Ascending aorta (tissue), 2 donors: ENCODE data around the gene FSCN2. TPM values are rescaled to one million over a fixed set of nuclear protein-coding genes. Genes with fewer than 3 reads are reported as not detected.

ENCODE experiments used
- DNase-seq, 2 donors: peaks; one replicate each; pipeline ENCODE4 v3.0.0-alpha.2; 2019; ENCODE audit warnings: low spot score in 2 of 2
- H3K27ac ChIP-seq, 2 donors: fragments of 200-600 bp; sonication (generic); one replicate each; pipeline ENCODE4 v1.5.1; 2016 to 2017; ENCODE audit warnings: mild to moderate bottlenecking in 1 of 2
- H3K27me3 ChIP-seq: fragments of 200-600 bp; sonication (generic); one replicate; pipeline ENCODE4 v1.5.1; 2017
- H3K36me3 ChIP-seq, 2 donors: fragments of 200-600 bp; sonication (generic); one replicate each; pipeline ENCODE4 v1.5.1; 2016
- H3K4me1 ChIP-seq, 2 donors: fragments of 200-600 bp; sonication (generic); one replicate each; pipeline ENCODE4 v1.5.1; 2016 to 2017; ENCODE audit warnings: mild to moderate bottlenecking in 1 of 2
- H3K4me3 ChIP-seq, 2 donors: fragments of 200-600 bp; sonication (generic); one replicate each; pipeline ENCODE4 v1.5.1; 2016 to 2017; ENCODE audit warnings: mild to moderate bottlenecking in 1 of 2
- H3K9me3 ChIP-seq, 2 donors: fragments of 200-600 bp; sonication (generic); one replicate each; pipeline ENCODE4 v1.5.1; 2016
- intact Hi-C: fragments of 100-400 bp; cut with DNase I; formaldehyde crosslinking; loops from one replicate; pipeline ENCODE4 v1.15.1; 2023
- total RNA-seq: library from RNA; depleted of rRNA; stranded (reverse); fragments of >200 nt; gene quantifications from one replicate; pipeline ENCODE4 v1.1.0, GENCODE V29; 2016
- TF ChIP-seq, protein P1 (sequence below), 3 experiments: fragments of 200-600 bp in 2 of 3; fragments of 450-650 bp in 1 of 3; sonication (generic) in 2 of 3; IDR thresholded peaks; one replicate each; pipeline ENCODE4 v1.5.1; 2016 to 2019; ENCODE audit warnings: antibody characterized with exemption in 3 of 3, mild to moderate bottlenecking in 1 of 3, moderate library complexity in 1 of 3

Gene FSCN2
- total RNA-seq, 1 donor from 2014 or later, result not detected

DNA sequence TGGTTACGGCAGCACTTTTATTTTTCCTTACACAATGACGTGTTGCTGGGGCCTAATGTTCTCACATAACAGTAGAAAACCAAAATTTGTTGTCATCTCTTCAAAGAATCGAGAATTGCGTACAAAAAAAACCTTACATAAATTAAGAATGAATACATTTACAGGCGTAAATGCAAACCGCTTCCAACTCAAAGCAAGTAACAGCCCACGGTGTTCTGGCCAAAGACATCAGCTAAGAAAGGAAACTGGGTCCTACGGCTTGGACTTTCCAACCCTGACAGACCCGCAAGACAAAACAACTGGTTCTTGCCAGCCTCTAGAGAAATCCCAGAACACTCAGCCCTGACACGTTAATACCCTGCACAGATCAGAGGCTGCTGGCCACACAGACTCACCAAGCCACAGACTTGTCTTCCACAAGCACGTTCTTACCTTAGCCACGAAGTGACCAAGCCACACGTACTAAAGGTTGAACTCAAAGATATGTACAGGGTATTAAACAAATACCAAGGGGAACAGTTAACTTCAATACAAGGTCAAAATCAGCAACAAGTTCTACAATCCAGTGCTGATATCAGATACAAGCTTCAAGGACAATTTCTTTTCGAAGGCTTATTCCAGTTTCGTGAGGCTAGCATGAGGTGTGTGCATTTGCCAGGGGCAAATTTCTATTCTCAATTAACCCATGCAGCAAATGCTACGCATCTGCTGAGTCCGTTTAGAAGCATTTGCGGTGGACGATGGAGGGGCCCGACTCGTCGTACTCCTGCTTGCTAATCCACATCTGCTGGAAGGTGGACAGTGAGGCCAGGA lies 18.0 kb upstream of the FSCN2 start:
- peak overlapping the region in 1 of 2 donors; percentile 90 for H3K27ac ChIP-seq
- peak overlapping the region; percentile 81 to 96 for H3K4me3 ChIP-seq
- no peaks in the 10 kb centered on the region for H3K27me3 ChIP-seq
- intact Hi-C loops, result loop anchor here (10.0 kb wide), 1 partner anchor 355 kb away; the partner anchor contains the start of gene P4HB
- no peak for DNase-seq
- peaks cover 0 to 3% of the 10 kb centered on the region in 2 donors for H3K4me1 ChIP-seq
- no peaks in the 10 kb centered on the region for H3K9me3 ChIP-seq
- H3K36me3 ChIP-seq, result peaks cover 40 to 46% of the 10 kb centered on the region in 2 donors
- TF ChIP-seq, protein P1, sequence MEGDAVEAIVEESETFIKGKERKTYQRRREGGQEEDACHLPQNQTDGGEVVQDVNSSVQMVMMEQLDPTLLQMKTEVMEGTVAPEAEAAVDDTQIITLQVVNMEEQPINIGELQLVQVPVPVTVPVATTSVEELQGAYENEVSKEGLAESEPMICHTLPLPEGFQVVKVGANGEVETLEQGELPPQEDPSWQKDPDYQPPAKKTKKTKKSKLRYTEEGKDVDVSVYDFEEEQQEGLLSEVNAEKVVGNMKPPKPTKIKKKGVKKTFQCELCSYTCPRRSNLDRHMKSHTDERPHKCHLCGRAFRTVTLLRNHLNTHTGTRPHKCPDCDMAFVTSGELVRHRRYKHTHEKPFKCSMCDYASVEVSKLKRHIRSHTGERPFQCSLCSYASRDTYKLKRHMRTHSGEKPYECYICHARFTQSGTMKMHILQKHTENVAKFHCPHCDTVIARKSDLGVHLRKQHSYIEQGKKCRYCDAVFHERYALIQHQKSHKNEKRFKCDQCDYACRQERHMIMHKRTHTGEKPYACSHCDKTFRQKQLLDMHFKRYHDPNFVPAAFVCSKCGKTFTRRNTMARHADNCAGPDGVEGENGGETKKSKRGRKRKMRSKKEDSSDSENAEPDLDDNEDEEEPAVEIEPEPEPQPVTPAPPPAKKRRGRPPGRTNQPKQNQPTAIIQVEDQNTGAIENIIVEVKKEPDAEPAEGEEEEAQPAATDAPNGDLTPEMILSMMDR (IDR thresholded peaks at IDR 0.05), result no peak

DNA sequence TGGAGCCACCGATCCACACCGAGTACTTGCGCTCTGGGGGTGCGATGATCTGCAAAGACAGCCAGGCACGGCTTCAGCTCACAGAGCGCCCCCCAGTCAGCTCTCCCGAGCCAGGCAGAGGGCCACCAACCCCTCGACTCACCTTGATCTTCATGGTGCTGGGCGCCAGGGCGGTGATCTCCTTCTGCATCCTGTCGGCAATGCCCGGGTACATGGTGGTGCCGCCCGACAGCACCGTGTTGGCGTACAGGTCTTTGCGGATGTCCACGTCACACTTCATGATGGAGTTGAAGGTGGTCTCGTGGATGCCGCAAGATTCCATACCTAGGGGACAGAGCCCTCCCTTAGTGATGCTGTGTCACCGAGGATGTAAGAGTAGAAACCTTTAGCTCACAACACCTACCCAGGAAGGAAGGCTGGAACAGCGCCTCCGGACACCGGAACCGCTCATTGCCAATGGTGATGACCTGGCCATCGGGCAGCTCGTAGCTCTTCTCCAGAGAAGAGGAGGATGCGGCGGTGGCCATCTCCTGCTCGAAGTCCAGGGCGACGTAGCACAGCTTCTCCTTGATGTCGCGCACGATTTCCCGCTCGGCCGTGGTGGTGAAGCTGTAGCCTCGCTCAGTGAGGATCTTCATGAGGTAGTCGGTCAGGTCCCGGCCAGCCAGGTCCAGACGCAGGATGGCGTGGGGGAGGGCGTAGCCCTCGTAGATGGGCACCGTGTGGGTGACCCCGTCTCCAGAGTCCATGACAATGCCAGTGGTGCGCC lies 17.2 kb upstream of the FSCN2 start:
- H3K27ac ChIP-seq, result peak overlapping the region; percentile 88 to 90
- DNase-seq, result no peak
- no peaks in the 10 kb centered on the region for H3K27me3 ChIP-seq
- TF ChIP-seq, protein P1 (IDR thresholded peaks at IDR 0.05), result no peak
- no peaks in the 10 kb centered on the region for H3K9me3 ChIP-seq
- peaks cover 0 to 5% of the 10 kb centered on the region in 2 donors for H3K4me1 ChIP-seq
- H3K36me3 ChIP-seq, result peaks cover 40 to 46% of the 10 kb centered on the region in 2 donors
- intact Hi-C loops, result loop anchor here (10.0 kb wide), 1 partner anchor 354 kb away; the partner anchor contains the start of gene P4HB
- peak overlapping the region; percentile 81 to 96 for H3K4me3 ChIP-seq

DNA sequence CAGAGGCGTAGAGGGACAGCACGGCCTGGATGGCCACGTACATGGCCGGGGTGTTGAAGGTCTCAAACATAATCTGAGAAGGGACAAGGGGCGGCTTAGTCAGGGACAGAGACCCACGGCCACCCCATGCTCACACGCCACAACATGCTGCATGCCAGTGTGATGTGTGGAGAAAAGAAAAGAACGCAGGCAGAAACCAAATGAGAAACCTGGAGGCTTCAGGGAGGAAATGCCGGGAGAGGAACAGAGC lies 16.7 kb upstream of the FSCN2 start:
- peak overlapping the region; percentile 88 to 90 for H3K27ac ChIP-seq
- intact Hi-C loops, result loop anchor here (10.0 kb wide), 1 partner anchor 353 kb away; the partner anchor contains the start of gene P4HB
- DNase-seq, result no peak

DNA sequence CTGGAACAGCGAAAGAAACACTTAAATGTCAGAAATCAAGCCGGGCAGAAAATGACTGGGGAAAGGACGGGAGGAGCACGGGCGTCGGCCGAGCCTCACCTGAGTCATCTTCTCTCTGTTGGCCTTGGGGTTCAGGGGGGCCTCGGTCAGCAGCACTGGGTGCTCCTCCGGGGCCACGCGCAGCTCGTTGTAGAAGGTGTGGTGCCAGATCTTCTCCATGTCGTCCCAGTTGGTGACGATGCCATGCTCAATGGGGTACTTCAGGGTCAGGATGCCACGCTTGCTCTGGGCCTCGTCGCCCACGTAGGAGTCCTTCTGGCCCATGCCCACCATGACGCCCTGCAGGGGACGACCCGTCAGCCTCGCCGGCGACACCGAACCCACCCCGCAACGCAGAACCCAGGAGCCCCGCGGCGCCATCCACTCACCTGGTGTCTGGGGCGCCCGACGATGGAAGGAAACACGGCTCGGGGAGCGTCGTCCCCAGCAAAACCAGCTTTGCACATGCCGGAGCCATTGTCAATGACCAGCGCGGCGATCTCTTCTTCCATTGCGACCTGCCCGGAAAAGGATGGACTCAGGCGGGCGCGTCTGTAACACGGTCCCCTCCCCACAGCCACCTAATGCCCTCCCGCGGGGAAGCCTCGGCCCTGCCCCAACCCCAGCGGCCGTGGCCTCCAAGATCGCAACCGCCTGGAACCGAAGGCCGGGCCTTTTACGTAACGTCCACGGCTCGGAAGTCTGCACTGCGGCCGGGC lies 16.2 kb upstream of the FSCN2 start:
- Histone ChIP-seq H3K36me3 (peaks cover 40 to 46% of the 10 kb centered on the region in 2 donors), H3K27me3 (no peaks in the 10 kb centered on the region), H3K4me3 (peak overlapping the region; percentile 81 to 96), H3K4me1 (peaks cover 4 to 13% of the 10 kb centered on the region in 2 donors), H3K27ac (peak overlapping the region; percentile 88 to 90), H3K9me3 (no peaks in the 10 kb centered on the region)
- intact Hi-C loops, result loop anchor here (2.0 to 10.0 kb wide), 2 partner anchors 93 to 353 kb away; partner anchors contain the start of gene P4HB
- TF ChIP-seq, protein P1 (IDR thresholded peaks at IDR 0.05), result no peak
- no peak for DNase-seq

More for the DNA sequence above, 16.7 kb upstream of the FSCN2 start:
- Histone ChIP-seq H3K4me3 (peak overlapping the region; percentile 81 to 96), H3K4me1 (peaks cover 2 to 8% of the 10 kb centered on the region in 2 donors), H3K36me3 (peaks cover 40 to 46% of the 10 kb centered on the region in 2 donors), H3K27me3 (no peaks in the 10 kb centered on the region), H3K9me3 (no peaks in the 10 kb centered on the region)
- TF ChIP-seq, protein P1 (IDR thresholded peaks at IDR 0.05), result no peak
